ENCODE results near the gene ALDH1A2. TPM values are rescaled to one million over a fixed set of nuclear protein-coding genes. Genes with fewer than 3 reads are reported as not detected.

Gene ALDH1A2
- total and polyA plus RNA-seq, 12 donors = 1.8 to 277 (median 8.3) TPM

DNA sequence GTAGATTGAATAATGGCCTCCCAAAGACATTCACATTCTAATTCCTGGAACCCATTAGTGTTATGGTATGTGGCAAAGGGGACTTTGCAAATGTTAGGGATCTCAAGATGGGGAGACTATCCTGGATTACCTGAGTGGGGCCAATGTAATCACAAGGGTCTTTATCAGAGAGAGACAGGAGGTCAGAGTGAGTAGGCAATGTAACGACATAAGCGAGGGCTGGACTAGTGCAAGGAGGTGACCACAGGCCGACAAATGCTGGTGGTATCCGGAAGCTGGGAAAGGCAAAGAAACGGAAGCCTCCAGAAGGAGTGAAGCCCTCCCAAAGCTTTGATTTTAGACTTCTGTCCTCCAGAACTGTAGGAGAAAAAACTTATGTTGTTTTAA, 46.2 kb upstream of the ALDH1A2 start:
- intact Hi-C loops (cut with DNase I) = no loop called here
- no peaks in the 10 kb centered on the region for H3K36me3 ChIP-seq (replicated peaks in 1 of 2)
- no peak for DNase-seq
- H3K4me3 ChIP-seq = no peak overlapping the region
- no peaks in the 10 kb centered on the region for H3K9me3 ChIP-seq (replicated peaks in 1 of 3)
- TF ChIP-seq POLR2A (IDR thresholded peaks at IDR 0.05) = no peak
- TF ChIP-seq, protein P1, sequence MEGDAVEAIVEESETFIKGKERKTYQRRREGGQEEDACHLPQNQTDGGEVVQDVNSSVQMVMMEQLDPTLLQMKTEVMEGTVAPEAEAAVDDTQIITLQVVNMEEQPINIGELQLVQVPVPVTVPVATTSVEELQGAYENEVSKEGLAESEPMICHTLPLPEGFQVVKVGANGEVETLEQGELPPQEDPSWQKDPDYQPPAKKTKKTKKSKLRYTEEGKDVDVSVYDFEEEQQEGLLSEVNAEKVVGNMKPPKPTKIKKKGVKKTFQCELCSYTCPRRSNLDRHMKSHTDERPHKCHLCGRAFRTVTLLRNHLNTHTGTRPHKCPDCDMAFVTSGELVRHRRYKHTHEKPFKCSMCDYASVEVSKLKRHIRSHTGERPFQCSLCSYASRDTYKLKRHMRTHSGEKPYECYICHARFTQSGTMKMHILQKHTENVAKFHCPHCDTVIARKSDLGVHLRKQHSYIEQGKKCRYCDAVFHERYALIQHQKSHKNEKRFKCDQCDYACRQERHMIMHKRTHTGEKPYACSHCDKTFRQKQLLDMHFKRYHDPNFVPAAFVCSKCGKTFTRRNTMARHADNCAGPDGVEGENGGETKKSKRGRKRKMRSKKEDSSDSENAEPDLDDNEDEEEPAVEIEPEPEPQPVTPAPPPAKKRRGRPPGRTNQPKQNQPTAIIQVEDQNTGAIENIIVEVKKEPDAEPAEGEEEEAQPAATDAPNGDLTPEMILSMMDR (IDR thresholded peaks at IDR 0.05) = no peak
- no peak overlapping the region for H3K27ac ChIP-seq
- 87 to 93% (median 91%) methylated on average over 5 of the region's 5 CpGs for WGBS, 4 donors
- no peaks in the 10 kb centered on the region for H3K4me1 ChIP-seq (replicated peaks in 1 of 2)
- peaks cover 14% of the 10 kb centered on the region for H3K27me3 ChIP-seq

DNA sequence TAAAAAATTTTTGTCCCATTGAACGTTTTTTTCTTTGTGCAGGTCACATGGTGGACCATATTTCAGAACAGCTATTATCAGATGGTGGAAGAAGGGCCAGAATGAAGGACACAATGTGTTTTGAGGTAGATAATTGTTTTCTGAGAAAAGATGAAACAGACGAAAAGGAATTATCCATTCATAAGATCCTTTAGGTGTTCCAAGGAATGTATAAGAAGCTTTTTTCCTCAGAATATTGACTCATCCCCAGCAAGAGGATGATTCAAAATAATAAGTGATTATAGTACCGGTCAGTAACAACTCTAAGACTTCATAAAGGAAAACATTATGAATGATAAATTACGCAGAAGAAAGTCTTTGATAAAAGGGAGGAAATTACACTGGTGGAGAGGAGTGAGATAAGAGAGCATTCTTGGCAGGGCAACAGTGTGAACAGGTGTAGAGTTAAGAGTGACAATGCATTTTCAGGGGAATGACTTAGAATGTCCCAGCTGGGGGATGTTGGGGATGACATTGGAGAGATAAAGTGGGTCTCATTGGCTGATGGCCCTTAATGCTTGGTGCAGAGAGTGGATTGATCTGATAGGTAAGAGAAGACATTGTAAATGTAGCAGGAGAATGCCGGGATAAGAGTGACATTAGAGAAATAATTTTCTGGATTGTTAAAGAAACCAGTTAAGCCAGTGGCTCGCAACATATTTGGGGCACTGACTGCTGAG, 45.6 kb upstream of the ALDH1A2 start:
- no peak for TF ChIP-seq POLR2A (IDR thresholded peaks at IDR 0.05)
- TF ChIP-seq, protein P1 (IDR thresholded peaks at IDR 0.05) = no peak
- no peak for DNase-seq
- no peaks in the 10 kb centered on the region for H3K36me3 ChIP-seq (replicated peaks in 1 of 2)
- H3K27ac ChIP-seq = no peak overlapping the region
- no peak overlapping the region for H3K4me3 ChIP-seq
- WGBS, 4 donors = 55 to 57% (median 57%) methylated on average over 6 of the region's 6 CpGs
- no peaks in the 10 kb centered on the region for H3K4me1 ChIP-seq (replicated peaks in 1 of 2)
- H3K27me3 ChIP-seq = peaks cover 18% of the 10 kb centered on the region
- intact Hi-C loops (cut with DNase I) = no loop called here
- no peaks in the 10 kb centered on the region for H3K9me3 ChIP-seq (replicated peaks in 1 of 3)

DNA sequence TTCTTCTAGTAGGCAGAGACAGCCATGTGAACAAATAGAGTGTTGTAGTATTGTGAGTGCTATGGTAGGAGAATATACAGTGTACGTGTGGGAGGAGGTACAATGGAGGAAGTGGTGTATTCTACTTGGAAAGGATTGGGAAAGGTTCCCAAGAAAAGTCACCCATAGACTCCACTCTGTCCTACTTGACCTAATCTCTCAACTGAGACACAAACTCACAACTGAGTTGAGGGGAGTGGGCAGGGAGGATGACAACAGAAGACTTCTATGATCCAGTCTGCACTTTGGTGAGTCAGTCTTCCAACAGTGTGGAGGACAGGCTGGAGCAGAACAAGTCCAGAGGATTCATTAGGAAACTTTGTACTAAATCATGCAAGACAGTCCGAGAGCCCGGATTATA, 43.9 kb upstream of the ALDH1A2 start:
- Histone ChIP-seq H3K27me3 (peaks cover 22% of the 10 kb centered on the region), H3K9me3 (replicated peaks in 1 of 3) (no peaks in the 10 kb centered on the region), H3K36me3 (replicated peaks in 1 of 2) (no peaks in the 10 kb centered on the region), H3K4me1 (replicated peaks in 1 of 2) (no peaks in the 10 kb centered on the region), H3K27ac (no peak overlapping the region), H3K4me3 (no peak overlapping the region)
- no peak for DNase-seq
- 79 to 86% (median 82%) methylated on average over 3 of the region's 3 CpGs for WGBS, 4 donors
- intact Hi-C loops (cut with DNase I) = no loop called here
- TF ChIP-seq POLR2A (IDR thresholded peaks at IDR 0.05) = no peak
- TF ChIP-seq, protein P1 (IDR thresholded peaks at IDR 0.05) = no peak

DNA sequence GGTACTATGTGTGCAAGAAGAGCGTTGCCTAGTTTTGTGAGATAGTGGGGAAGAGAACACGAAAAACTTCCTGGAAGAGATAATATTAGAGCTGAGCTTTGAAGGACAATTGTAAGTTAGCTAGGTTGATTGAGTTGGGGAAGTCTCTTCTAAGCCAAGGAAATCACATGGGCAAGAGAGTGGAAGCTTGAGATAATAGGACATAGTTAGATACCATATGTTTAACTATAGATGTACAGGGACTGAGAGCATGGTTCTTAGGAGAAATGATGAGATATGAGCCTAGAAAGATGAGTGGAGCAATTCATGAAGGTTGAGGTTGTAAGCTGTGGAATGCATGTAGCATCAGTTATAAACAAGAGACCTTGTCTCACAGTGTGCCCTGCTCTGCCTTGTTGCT, 42.6 kb upstream of the ALDH1A2 start:
- no peaks in the 10 kb centered on the region for H3K9me3 ChIP-seq (replicated peaks in 1 of 3)
- H3K27me3 ChIP-seq = peaks cover 22% of the 10 kb centered on the region
- H3K27ac ChIP-seq = no peak overlapping the region
- H3K36me3 ChIP-seq (replicated peaks in 1 of 2) = no peaks in the 10 kb centered on the region
- WGBS, 4 donors = 75 to 85% (median 82%) methylated on average over 2 of the region's 2 CpGs
- TF ChIP-seq, protein P1 (IDR thresholded peaks at IDR 0.05) = no peak
- TF ChIP-seq POLR2A (IDR thresholded peaks at IDR 0.05) = no peak
- intact Hi-C loops (cut with DNase I) = no loop called here
- no peak for DNase-seq
- H3K4me1 ChIP-seq (replicated peaks in 1 of 2) = no peaks in the 10 kb centered on the region
- H3K4me3 ChIP-seq = no peak overlapping the region

All from adrenal gland (tissue), 12 donors.